HG03521 (cell line): ENCODE results near the gene AMBRA1.

Experiments
- ATAC-seq: cut with Tn5 transposase; IDR thresholded peaks from one replicate; pipeline ENCODE4 v1.9.1; 2021; ENCODE audit warnings: mild to moderate bottlenecking, moderate library complexity; ENCODE audit not compliant: unreplicated experiment

AMBRA1 gene

GRCh38 chr11:46514370-46514769 lies 79.5 kb downstream of the AMBRA1 start:
- no peak for ATAC-seq

DNA sequence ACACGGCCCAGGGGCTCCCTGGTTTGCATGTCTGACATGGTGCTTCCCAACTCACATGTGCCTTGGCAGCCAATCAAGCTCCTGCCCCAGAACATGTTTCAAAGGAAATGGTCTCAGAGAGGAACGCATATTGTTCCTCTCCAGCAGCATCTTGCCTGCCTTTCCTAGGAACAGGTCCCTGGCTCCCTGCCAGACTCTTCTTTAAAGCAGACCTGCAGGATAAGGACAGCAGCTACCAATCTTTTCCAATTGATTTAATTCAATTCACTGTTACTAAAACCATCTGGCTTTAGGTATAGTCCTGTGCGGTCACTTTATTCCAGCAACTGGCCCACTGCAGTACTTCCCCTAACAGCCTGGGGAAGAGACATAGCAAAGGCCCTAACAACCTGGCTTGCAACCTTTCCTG lies 79.9 kb downstream of the AMBRA1 start:
- ATAC-seq = no peak

DNA sequence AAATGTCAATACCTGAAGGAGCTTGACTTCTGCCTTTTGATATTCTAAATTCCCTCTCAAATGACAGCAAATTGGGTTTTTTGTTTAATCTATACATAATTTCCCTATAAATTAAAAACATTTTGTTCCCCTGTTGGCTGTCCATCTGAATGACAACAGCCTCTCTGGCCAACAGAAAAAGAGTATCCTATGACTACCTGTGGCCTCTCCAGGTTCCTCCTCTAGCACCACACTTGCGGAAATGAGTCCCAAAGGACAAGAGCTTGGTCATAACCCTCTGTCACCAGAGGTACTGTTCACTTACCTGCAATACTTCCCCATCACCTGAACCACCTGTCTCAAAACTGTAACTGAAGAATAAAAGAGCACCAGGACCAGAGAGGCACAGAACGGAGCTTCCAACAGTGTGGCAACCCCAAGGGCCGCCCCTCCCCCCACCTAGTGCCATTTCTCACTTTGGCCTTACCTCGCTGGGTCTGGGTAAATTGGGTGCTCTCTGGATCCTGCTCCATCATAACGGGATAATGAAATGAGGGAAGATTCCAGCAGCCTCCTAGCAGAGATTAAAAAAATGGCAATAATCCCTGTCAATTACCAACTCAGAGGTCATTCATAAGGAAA lies 81.5 kb downstream of the AMBRA1 start:
- no peak for ATAC-seq

- ATAC-seq = no peak
Measured at GRCh38 chr11:46511342-46511741, 82.5 kb downstream of the AMBRA1 start.

GRCh38 chr11:46508360-46508759 lies 85.5 kb downstream of the AMBRA1 start:
- no peak for ATAC-seq

DNA sequence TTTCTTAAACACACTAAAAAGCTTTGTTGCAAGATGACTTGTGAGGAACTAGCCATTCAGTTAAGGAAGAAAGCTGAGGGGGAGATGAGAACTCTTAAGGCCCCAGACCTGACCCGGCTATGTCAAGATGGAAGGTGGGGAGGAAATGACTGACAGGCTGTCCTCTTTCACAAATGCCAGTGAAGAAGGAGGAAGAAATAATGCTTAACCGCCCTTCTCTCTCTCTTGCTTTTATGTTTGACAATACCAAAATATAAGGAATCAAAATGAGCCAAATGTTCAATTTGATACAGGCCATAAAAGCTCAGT lies 87.4 kb downstream of the AMBRA1 start:
- no peak for ATAC-seq

DNA sequence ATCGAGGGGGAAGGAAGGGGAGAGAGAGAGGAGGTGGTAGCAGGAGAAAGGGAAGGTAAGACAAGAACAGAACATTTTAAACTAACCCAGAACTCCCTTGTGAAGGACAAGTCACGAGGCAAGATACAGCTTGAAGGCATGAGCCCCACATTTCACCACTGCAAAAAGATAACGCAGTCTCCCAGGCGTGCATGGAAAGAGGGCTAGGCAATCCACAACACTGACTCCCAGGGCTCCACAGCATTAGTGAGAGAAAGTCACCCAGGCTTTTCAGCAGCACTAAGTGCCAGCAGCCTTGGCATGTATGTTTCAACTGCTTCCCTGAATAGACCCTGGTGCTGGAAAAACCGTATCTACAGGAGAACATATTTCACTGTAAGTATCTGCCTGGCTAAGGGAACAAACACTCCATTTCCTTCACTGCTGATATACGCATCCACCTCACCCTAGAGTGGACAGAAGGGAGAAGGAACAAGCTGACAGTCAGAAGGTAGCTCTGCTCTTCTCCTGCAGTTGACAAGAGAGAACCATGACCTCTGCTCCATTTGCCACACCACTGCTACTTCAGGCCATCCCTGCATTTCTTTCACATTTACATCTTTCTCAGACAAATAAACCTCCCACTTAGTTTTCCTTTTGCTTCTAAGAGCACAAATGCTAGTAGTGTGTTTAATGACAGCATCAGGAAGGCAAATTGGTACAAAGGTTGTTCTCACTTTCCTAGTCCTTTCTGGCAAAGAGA lies 87.9 kb downstream of the AMBRA1 start:
- ATAC-seq = no peak

- no peak for ATAC-seq
Measured at GRCh38 chr11:46504817-46505613, 88.8 kb downstream of the AMBRA1 start.

DNA sequence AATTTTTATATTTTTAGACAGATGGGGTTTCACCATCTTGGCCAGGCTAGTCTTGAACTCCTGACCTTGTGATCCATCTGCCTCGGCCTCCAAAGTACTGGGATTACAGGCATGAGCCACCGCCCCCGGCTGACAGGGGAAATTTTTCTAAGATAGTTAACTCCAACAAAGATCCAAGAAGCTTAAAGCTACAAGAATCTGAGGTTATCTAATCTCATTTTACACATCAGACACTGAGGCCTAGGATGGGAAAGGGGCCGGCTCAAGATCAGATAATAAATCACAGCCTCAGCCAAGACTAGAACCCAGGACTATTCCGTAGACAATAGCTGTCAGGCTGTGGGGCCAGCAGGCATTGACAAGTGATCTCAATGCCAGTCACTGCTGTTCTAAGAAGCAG lies 94.0 kb downstream of the AMBRA1 start:
- no peak for ATAC-seq

DNA sequence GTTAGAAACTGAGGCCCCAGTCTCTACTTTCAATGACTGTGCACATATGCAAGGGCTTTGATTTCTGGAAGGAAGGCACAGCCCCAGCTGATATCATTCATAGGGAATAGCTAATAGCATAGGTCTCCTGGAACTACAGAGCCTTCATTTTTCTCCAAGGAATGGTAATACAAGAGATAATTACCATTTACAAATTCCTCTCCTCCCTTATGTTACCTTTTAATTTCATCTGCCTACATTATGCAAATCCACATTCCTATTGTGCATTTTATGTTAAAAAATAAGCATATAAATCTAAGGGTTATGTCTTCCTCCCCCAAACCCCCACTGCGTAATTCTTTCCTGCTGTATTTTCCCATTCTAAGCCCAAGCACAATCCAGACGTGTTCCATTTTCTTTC lies 94.9 kb downstream of the AMBRA1 start:
- no peak for ATAC-seq

- ATAC-seq = no peak
Measured at GRCh38 chr11:46498179-46498578, 95.6 kb downstream of the AMBRA1 start.

GRCh38 chr11:46497498-46497897 lies 96.3 kb downstream of the AMBRA1 start:
- ATAC-seq = no peak

DNA sequence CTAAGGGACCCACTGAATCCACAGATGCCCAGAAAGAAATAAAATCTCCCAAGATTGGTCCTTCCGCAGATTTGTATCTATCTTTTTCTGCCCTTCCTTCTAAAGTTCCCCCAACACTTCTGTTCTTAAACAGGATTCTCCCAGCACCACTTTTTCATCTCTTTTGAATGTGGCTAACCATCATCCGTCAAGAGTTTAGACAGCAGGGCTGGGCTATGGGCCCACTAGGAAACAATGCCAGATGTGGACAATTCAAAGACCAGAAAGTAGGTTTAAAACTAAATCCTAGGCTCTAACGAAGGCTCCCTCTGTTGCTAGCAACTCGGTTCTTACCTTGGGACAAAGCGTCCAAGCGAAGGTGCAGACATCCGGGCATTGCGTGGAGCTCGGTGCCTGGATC lies 100.0 kb downstream of the AMBRA1 start:
- ATAC-seq = no peak

GRCh38 chr11:46492532-46492931 lies 101.3 kb downstream of the AMBRA1 start:
- ATAC-seq = no peak

DNA sequence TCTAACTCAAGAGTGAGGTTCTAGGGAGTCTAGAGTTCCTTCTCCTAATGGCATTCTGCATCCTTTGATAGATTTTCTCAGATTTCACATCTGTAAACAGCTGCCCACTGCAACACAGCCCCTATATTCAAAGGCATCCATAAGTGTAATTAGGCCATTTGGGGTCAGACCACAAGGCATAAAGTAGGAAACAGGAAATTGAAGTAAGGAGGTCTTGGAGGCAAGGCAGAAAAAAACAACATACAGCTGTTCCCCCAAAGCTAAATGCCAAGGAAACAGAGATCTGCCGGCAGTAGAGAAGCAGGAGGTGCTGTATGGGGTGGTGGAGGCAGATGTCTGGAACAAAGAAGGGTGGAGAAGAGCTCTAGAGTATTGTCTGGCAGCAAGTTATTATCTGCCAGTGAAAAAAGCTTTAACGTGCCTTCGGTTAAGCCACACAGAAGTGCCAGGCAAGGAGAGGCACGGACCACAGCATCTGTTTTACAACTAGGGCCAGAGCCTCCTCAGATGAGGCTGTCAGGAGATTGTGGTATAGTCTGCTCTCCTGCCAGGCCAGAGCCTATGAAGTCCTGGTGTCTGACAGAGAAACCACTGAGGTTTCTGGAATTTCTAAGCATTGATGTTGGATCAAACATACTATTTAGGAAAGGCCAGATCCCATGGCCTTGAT lies 102.0 kb downstream of the AMBRA1 start:
- no peak for ATAC-seq

DNA sequence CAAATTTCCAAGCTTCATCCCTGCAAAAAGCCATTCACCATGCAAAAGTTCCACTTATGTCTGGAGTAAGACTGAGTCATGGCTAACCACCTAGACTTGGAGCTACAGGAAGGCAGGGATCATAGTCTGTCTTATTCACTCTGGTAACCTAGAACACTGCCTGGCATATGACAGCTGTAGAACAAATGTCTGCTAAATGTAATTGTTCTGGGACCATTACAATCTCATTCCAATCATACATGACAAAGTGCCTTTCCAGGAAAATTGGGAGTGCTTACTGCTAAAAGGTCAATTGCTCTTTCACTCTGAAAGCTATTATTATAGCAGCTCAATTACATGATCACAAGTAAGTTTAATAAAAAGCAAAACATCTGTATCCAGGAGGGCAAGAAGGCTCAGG lies 103.2 kb downstream of the AMBRA1 start:
- no peak for ATAC-seq

- no peak for ATAC-seq
Measured at GRCh38 chr11:46489656-46490560, 103.9 kb downstream of the AMBRA1 start.

DNA sequence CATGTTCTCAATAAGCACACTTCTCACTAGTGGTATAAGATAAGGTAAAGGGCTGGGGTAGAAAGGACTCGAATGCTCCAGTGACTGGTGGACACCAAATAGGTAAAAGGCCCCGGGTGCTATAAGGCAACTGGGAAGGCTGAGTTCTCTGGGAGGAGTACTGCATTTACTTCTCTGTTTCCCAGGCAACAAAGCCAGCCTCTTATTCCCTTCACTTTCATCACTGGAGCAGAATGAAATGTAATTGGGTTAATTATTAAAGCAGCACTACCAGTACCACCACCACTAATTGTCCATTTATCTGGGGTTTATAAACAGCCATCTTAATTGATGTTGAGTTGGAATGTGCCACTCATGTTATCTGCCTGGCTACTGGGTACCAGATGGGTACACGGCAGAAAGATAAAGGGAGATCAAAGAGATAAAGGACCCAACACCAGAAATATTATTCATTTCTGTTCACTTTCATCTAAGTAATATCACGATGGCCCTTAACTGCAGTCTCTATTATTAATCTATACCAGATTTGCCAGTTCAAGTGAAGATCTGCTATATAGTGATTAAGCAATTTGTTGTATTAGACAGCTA lies 107.9 kb downstream of the AMBRA1 start:
- ATAC-seq = no peak

GRCh38 chr11:46484101-46484500 lies 109.7 kb downstream of the AMBRA1 start:
- no peak for ATAC-seq

DNA sequence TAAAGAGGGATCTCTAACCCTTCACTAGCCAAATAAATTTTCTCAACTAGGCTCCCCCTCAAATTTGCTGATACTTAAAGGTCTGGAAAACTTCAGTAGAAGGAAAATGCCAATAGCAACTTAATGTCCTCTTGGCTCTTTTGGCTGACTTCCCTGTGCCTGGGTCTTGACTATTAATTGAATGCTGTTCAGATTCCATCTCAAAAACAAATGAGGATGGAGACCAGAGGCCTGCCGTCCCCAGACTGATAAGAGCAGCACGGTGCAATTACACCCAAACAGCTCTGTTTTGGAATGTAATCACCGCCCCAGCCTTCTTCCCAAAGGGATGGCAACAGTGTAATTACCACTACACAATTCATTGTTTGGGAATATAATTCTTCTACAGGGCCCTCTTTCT lies 112.9 kb downstream of the AMBRA1 start:
- ATAC-seq = no peak
